T-helper 1 cell treated with Interleukin-12 subunit alpha and Interleukin-12 subunit beta and Interleukin-4 antibody, amounts not matched to agents 30 ng/mL and 1 ng/mL, for 36 hours (primary cell): Measurements from ENCODE around the gene POLA1. TPM values are rescaled to one million over a fixed set of nuclear protein-coding genes. Genes with fewer than 3 reads are reported as not detected.

Experiments
- intact Hi-C: fragments of 100-400 bp; cut with micrococcal nuclease; formaldehyde crosslinking; loops from one replicate; pipeline ENCODE4 v1.15.1; 2024
- total RNA-seq: library from RNA; stranded (reverse); gene quantifications from 2 replicates; pipeline ENCODE4 v1.2.3, GENCODE V29; 2022

POLA1 gene
- total RNA-seq, 1 donor from 2014 or later, result 28.2 TPM

- intact Hi-C loops, result no loop called here
Measured at GRCh38 chrX:24969812-24970211, 276.1 kb downstream of the POLA1 start.

- intact Hi-C loops, result no loop called here
Measured at GRCh38 chrX:24979081-24979480, 285.4 kb downstream of the POLA1 start.

- intact Hi-C loops, result no loop called here
Measured at GRCh38 chrX:24981030-24981429, 287.3 kb downstream of the POLA1 start.

GRCh38 chrX:24982306-24982965 is 288.7 kb downstream of the POLA1 start:
- intact Hi-C loops, result no loop called here

- intact Hi-C loops, result no loop called here
Measured at GRCh38 chrX:24983931-24984330, 290.2 kb downstream of the POLA1 start.

DNA sequence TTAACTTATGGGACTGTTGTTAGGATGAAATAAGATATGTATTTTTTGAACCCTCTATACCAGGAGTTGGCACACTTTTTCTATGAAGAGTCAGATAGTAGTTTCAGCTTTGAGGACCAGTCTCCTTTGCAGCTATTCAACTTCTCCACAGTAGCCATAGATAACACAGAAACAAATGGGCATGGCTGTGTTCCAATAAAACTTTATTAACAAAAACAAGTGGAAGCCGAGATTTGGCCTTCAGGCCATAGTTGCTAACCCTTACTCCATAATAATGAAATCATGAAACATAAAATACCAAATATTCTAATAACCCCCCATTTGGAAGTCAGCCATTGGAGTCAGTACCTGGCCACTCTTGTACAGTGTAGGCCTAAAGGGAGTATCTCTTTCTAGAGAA is 291.4 kb downstream of the POLA1 start:
- intact Hi-C loops, result no loop called here

- intact Hi-C loops, result no loop called here
Measured at GRCh38 chrX:24987731-24988130, 294.0 kb downstream of the POLA1 start.

- intact Hi-C loops, result no loop called here
Measured at GRCh38 chrX:24988314-24988713, 294.6 kb downstream of the POLA1 start.

DNA sequence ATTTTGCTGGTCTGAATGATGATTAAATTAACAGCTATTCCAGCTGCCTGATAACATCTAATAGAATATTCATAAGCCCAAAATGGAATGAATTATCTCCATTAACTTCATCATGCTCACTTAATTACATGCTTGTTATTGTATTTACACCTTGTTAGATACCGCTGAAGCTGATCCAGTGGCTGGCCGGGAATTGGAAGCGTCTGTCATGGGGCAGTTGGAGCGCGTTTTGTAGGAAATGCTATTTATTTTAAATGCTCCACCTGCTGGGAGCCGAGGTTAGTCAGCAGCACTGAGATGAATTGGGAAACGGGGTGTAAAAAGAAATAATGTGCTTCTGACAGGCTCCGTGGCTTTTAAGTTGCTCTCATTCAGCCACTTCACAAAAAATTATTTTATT is 296.8 kb downstream of the POLA1 start:
- intact Hi-C loops, result no loop called here

DNA sequence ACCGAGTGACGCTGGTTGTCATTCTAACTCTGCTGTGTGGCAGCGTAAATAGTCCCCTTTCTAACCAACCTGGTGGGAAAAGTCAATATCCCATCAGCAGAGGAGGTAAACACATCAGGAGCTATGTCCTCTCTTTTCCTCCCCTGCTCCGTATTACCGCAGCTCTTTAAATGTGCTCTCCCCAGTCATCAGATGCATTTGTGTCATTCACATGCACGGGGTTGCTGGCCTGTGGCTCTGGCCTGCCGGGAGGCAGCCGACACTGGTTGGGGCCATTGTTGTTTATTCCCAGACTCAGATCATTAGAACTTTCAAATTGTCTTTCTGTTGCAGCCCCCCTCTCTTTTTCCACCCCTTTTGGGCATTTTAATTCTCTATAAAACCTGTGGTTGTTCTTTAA is 300.2 kb downstream of the POLA1 start:
- intact Hi-C loops, result no loop called here

GRCh38 chrX:24996096-24996709 is 302.5 kb downstream of the POLA1 start:
- intact Hi-C loops, result no loop called here

- intact Hi-C loops, result no loop called here
Measured at GRCh38 chrX:24999511-24999910, 305.8 kb downstream of the POLA1 start.

GRCh38 chrX:25001808-25002660 is 308.3 kb downstream of the POLA1 start:
- intact Hi-C loops, result loop anchor here (5.0 kb wide), 1 partner anchor 1670 kb away; the partner anchor contains the start of gene PTCHD1

GRCh38 chrX:25002661-25003020 is 308.9 kb downstream of the POLA1 start:
- intact Hi-C loops, result loop anchor here (5.0 kb wide), 1 partner anchor 1670 kb away; the partner anchor contains the start of gene PTCHD1

DNA sequence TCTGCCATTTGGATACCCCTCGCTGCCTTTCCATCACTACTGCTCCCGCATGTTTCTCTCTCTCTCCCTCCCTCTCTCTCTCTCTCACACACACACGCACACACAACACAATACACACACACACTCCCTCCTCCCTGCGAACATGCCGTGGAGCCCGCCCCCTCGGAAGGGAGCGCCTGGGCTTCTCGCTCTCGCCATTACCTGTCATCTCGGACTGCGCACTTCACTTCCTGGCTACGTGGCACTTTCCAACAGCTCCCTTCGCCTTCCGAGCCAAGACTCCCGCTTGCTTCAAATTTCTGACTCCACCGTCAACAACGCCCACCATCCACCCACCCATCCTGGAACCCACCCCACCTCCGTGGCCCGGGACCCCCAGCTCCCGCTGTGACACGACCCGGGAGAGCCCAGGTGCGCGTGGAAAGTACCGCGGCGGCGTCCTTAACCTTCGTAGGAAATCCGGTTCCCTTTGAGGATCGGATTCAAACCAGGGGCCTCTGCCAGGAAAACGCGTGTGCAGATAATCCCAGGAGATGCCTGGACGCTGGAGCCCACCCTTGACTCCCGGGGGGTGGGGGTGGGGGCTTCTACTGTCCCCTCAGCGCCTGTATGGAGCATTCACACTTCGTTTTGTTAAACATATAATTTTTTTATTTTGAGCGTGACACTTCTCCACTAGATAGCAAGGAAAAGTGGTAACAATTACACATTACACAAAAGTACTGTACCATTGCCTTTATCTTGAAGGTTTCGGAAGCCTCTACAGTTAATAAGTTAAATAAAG is 309.5 kb downstream of the POLA1 start:
- intact Hi-C loops, result loop anchor here (5.0 kb wide), 1 partner anchor 1671 kb away; the partner anchor contains the start of gene PTCHD1

DNA sequence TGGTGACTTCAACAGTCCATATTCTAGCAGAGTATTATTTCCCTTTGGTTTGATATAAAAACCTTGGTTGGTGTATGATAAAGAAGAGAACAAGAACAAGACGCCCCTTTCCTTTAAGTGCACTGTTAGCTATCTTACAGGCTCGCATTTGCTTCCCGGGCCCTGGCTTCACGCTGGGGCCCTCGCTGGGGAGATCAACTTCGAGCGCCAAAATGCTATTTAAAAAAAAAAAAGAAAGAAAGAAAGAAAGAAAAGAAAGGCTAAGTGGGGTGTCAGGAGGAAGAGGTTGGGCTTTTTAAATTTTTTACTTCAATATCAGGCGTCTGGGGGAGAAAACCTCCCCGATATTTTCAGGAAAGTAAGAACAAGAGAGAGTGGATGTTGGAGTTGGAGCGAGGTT is 310.3 kb downstream of the POLA1 start:
- intact Hi-C loops, result loop anchor here (2.0 to 5.0 kb wide), 2 partner anchors 15 to 1672 kb away; partner anchors contain the start of gene PTCHD1

GRCh38 chrX:25004485-25005032 is 310.8 kb downstream of the POLA1 start:
- intact Hi-C loops, result loop anchor here (2.0 to 5.0 kb wide), 2 partner anchors 14 to 1672 kb away; partner anchors contain the start of gene PTCHD1

DNA sequence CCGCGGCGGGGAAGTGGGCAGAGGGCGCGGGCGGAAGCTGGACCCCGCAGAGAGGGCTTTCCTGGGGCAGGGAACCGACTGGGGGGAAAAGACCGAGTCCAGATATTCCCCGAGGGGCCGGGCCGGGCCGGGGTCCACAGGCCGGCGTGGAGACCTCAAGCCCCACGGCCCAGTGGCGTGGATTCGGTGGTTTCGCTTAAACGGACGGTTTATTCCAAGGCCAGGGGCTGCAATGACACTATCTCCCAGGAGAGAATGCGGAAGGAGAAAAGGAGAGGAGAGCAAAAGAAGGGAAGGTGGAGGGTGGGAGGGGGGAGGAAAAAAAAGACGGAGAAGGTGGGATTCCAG is 311.3 kb downstream of the POLA1 start:
- intact Hi-C loops, result loop anchor here (2.0 kb wide), 1 partner anchor 14 kb away; no protein-coding TSS in a partner anchor

DNA sequence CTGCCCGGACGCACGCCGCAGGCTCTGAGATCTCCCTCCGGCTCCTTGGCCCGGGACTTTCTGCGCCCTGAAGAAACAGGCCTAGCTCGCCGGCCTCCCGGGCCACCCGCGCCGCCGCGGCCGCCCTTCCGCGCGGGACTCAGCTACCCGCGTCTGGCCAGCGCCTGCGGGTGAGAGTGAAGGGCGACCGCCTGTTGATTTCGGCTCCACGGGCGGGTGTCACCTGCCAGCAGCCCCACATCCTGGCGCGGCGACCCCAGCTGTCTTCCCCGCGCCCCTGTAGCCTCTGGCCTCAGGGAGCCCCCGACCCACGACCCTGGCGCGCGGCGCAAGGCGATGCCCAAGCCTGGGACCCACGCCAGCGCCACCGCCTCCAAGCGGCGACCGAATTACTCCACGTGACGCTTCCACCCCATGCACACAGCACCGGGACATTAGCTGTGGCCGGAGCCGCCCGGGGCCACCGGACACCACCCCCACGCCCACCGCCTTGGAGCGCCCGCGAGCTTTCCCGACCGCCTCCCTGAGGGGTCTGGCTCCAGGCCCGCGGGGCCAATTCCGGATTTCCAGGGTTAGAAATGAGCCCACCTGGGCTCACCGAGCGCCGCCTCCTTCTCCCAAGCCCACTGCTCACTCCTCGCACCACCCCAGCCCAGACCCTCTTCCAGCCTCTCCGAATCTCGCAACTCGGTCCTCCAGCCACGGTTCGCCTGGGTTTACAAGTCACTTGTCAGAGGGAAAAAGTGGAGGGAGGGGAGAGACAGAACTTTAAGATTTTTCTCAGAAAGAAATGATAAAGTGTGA is 311.9 kb downstream of the POLA1 start:
- intact Hi-C loops, result loop anchor here (2.0 kb wide), 1 partner anchor 13 kb away; no protein-coding TSS in a partner anchor

GRCh38 chrX:25006586-25007058 is 312.9 kb downstream of the POLA1 start:
- intact Hi-C loops, result no loop called here
